Upper lobe of left lung (tissue), 4 donors: ENCODE measurements around the gene BLM.

ENCODE experiments used
- CTCF ChIP-seq, 6 experiments: fragments of 450-650 bp in 4 of 6; fragments of 200-600 bp in 2 of 6; sonication (generic) in 2 of 6; IDR thresholded peaks; one replicate each; pipeline ENCODE4 v1.5.1; 2016 to 2019; ENCODE audit warnings: antibody characterized with exemption in 6 of 6
- POLR2A ChIP-seq, 4 donors: fragments of 450-650 bp; IDR thresholded peaks; one replicate each; pipeline ENCODE4 v1.5.1; 2016 to 2017; ENCODE audit warnings: antibody characterized with exemption in 4 of 4, mild to moderate bottlenecking in 2 of 4
- POLR2AphosphoS5 ChIP-seq, 2 donors: sonication (generic); formaldehyde crosslinking; IDR thresholded peaks; one replicate each; pipeline ENCODE4 v1.5.1; 2017; ENCODE audit warnings: antibody characterized with exemption in 2 of 2

GRCh38 chr15:90838544-90838943 is 121.4 kb downstream of the BLM start:
- TF ChIP-seq POLR2A (IDR thresholded peaks at IDR 0.05), result no peak
- no peak for TF ChIP-seq CTCF (IDR thresholded peaks at IDR 0.05)
- no peak for TF ChIP-seq POLR2AphosphoS5 (IDR thresholded peaks at IDR 0.05)
